GM18511 (cell line): ENCODE results near the gene LZTS2.

ENCODE experiments used
- ATAC-seq: cut with Tn5 transposase; IDR thresholded peaks from one replicate; pipeline ENCODE4 v1.9.1; 2021; ENCODE audit warnings: mild to moderate bottlenecking, moderate library complexity; ENCODE audit not compliant: unreplicated experiment

The LZTS2 gene

DNA sequence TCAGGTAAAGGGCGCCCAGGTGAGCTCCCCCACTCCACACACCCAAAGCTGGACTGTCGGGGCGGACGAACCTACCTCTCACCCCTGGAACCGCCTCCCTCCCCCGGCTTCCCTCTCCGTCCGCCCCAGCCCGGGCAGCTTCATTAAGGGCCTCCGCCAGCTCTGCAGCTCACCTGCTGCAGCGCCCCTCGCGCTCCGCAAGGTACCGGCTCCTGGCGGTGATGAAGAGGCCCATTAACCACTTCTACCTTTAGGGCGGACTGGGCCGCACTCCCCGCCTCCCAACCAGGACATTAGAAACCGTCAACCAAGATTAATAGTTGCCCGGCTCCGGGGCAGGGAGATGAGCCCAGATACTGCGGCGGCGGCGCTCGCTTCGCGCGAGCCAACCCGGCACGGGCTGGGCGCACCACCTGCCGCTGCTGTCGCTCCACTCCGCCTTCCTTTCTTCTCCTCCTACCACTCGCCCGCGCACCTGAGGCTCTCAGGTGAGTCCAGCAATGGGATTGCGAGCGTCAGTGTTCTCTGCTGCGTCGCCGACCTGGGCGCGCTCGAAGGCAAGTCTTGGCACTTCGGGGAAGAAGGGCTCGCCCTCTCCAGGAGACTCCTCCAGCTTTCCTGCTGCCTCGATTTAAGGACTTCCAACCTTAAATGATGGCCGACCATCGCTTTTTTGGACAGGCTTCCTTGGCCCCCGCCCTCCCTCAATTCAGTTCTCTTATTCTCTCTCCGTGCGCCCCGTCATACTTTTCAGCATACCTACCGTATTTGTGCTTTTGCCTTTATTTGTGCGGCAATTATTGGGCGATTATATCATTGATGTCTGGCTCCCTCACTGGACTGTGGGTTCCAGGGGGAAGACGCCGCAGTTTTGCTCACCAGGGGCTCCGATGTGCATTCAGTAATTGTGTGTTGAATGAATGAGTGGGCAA lies 48.6 kb downstream of the LZTS2 start:
- no peak for ATAC-seq

DNA sequence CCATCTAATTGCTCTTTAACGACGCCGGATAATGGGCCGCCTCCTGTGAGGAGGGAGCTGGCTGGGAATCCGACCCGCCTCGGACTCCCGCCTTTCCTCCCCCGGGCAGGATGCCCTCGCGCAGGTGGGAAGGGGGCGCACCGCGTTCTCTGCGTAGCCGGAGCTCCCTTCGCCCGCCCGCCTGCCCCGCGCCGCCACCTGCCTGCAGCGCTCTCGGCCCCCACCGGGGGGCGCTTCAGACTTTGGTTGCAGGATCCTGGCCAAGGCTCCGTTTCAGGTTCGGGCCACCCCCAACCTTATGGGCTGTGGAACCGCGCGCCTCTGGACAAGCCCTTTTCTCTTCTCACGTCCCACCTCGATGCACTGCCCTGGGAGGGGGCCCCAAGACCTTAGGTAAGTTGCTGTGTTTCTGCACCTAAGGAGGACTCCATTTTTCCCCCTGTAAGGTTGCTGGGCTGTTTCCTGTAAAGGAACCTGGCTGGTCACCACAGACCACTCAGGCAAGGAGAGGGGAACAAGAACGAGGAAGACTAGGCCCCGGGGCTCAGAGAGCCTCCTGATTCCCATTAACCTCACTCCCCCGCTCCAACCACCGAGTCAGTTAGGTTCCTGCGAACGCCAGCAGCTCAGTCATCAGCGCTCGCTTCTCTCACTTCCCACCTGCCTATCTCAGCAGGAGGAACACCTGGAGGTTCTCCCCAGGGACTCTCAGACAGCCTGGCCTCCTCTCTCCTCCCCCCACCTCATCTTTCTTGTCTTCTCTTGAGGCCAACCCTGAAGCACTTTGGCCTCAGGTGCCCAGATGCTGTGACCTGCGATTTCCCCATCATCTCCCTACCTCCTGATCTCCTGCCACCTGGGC lies 50.8 kb downstream of the LZTS2 start:
- ATAC-seq: peak; percentile 71

- ATAC-seq: no peak
Measured at GRCh38 chr10:101052285-101052684, 52.7 kb downstream of the LZTS2 start.

DNA sequence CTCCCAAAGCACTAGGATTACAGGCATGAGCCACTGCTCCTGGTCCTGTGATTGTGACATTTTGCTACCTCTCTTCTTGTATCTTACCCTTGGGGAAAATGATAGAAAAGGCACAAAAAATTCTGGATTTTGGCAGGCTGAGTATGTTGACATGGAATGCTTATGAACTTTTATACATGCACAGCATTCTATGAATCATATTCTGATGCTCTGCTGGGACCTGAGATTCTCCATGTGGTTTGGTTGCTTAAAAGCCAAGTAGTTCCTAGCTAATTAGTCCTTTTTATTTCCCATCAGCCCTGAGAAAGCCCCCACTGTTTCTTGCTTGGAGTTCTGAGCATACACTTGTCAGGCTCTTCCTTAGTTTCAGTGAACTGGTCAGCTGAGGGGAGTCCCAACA lies 53.9 kb downstream of the LZTS2 start:
- no peak for ATAC-seq

- ATAC-seq: no peak
Measured at GRCh38 chr10:101054351-101054750, 54.7 kb downstream of the LZTS2 start.

DNA sequence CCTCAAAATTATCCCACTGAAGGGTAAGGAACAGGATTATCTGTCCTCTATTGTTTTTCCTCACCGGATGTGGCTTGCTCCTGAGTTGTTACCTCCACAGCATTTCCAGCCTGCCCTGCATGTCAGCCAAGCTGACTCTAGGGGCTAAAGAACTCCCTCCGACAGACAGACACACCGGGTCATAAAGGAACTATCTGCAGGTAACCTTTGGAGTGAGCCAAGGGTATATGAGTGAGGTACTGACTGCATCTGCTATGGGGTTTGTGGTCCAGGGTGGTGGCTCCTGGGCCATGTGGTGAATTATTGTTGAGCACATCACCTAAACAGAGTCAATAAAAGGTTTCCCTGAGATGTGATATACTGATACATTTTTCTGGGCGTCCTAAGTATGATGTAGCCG lies 55.3 kb downstream of the LZTS2 start:
- no peak for ATAC-seq

- ATAC-seq: no peak
Measured at GRCh38 chr10:101055411-101055810, 55.8 kb downstream of the LZTS2 start.

GRCh38 chr10:101056365-101057151 lies 57.0 kb downstream of the LZTS2 start:
- no peak for ATAC-seq
